Body of pancreas (tissue), 4 donors: ENCODE data around the gene ASCC3.

Experiments
- POLR2A ChIP-seq, 3 donors: fragments of 450-650 bp; IDR thresholded peaks; one replicate each; pipeline ENCODE4 v1.6.1; 2016; ENCODE audit warnings: antibody characterized with exemption in 3 of 3, mild to moderate bottlenecking in 2 of 3
- TF ChIP-seq, protein P1 (sequence below), 7 experiments: fragments of 450-650 bp in 4 of 7; fragments of 200-600 bp in 3 of 7; sonication (generic) in 3 of 7; IDR thresholded peaks; one replicate each; pipeline ENCODE4 v1.5.1; 2016 to 2019; ENCODE audit warnings: antibody characterized with exemption in 7 of 7

DNA sequence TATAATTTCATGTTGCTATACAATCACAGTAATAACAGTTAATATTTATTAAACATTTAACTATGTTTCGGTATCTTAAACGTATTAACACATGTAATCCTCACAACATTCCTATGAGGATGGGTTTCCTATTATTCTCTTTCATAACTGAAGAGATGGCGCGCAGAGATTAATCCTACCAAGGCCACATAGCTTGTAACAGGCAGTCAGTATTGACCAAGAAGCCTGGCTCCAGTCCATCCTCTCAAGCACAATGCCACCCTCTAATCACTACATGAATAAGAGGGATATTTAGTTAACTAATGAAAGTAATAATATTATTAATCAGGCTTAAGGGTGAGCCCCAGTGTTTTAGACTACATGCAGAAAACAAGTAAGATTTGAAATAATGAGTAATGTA is 266.7 kb downstream of the ASCC3 start:
- TF ChIP-seq, protein P1, sequence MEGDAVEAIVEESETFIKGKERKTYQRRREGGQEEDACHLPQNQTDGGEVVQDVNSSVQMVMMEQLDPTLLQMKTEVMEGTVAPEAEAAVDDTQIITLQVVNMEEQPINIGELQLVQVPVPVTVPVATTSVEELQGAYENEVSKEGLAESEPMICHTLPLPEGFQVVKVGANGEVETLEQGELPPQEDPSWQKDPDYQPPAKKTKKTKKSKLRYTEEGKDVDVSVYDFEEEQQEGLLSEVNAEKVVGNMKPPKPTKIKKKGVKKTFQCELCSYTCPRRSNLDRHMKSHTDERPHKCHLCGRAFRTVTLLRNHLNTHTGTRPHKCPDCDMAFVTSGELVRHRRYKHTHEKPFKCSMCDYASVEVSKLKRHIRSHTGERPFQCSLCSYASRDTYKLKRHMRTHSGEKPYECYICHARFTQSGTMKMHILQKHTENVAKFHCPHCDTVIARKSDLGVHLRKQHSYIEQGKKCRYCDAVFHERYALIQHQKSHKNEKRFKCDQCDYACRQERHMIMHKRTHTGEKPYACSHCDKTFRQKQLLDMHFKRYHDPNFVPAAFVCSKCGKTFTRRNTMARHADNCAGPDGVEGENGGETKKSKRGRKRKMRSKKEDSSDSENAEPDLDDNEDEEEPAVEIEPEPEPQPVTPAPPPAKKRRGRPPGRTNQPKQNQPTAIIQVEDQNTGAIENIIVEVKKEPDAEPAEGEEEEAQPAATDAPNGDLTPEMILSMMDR (IDR thresholded peaks at IDR 0.05) = no peak
- no peak for TF ChIP-seq POLR2A (IDR thresholded peaks at IDR 0.05)
